ENCODE measurements around the gene KDM6B. TPM values are rescaled to one million over a fixed set of nuclear protein-coding genes. Genes with fewer than 3 reads are reported as not detected.
A peak's percentile ranks its signal among the peaks of the same experiment; 100 is the strongest.
"Not testable (repeated sequence)": the region's sequence is repeated elsewhere in the genome, so short reads cannot be mapped to it uniquely, and the experiment has no call there.

KDM6B gene, protein sequence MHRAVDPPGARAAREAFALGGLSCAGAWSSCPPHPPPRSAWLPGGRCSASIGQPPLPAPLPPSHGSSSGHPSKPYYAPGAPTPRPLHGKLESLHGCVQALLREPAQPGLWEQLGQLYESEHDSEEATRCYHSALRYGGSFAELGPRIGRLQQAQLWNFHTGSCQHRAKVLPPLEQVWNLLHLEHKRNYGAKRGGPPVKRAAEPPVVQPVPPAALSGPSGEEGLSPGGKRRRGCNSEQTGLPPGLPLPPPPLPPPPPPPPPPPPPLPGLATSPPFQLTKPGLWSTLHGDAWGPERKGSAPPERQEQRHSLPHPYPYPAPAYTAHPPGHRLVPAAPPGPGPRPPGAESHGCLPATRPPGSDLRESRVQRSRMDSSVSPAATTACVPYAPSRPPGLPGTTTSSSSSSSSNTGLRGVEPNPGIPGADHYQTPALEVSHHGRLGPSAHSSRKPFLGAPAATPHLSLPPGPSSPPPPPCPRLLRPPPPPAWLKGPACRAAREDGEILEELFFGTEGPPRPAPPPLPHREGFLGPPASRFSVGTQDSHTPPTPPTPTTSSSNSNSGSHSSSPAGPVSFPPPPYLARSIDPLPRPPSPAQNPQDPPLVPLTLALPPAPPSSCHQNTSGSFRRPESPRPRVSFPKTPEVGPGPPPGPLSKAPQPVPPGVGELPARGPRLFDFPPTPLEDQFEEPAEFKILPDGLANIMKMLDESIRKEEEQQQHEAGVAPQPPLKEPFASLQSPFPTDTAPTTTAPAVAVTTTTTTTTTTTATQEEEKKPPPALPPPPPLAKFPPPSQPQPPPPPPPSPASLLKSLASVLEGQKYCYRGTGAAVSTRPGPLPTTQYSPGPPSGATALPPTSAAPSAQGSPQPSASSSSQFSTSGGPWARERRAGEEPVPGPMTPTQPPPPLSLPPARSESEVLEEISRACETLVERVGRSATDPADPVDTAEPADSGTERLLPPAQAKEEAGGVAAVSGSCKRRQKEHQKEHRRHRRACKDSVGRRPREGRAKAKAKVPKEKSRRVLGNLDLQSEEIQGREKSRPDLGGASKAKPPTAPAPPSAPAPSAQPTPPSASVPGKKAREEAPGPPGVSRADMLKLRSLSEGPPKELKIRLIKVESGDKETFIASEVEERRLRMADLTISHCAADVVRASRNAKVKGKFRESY (N-terminal part only)
- total RNA-seq: 15.1 TPM

DNA sequence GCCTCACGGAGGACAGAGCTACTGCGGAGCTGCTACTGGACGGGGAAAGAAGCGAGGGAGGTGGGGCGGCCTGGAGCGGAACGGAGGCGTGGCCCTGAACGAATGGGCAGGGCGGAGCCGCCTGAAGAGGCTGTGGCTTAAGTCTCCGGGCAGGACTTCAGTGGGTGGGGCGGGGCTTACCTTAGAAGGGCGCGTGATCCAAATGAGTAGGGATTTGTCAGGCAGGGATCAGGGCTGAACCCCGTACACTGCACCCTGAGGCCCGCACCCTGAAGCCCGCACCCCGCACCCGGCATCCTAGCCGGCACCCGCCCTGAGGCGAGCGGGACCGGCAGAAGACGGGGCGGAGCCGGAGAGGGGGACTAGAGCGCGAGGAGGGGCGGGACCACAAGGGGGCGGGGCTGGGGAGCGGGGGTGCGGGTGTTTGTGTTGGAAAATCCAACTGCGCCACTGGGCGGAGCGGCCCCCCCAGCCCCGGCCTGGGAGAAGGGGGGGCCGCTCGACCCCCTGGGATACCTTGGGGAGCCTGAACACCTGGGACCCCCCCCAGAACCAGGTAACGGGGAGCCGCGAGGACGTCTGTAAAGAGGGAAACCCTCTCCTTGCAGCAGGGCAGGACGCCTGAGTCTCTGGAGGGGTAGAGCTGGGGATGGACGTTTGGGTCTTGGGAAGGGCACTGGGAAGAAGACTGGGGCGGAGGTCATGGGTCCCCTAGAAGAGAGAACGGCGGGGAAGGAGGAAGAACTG, at the start of gene KDM6B:
Gene KDM6B, plus strand, starts transcription at position 423 of the 747 bp plus-strand sequence. CDS start 11,338 bp downstream, outside the sequence.
- FAIRE-seq (no peak), DNase-seq (ENCODE audit: low spot score in 2 of 2) (peak; percentile 77 to 87)

DNA sequence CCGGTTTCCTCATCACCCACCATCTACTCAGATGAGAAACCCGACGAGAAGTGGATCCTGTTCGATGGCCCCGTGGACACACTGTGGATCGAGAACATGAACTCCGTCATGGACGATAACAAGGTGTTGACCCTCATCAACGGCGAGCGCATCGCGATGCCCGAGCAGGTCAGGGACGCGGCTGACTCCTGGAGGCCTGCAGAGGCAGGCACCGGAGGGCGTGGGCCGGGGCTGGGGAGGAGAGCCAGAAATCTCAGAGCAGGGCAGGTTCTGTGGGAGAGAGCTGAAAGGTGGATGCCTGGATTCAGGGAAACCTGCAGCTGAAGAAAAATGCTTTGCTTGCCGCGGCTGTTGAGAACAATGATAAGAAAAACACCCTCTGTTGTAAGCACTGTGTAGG, 47.2 kb upstream of the KDM6B start:
- FAIRE-seq: no peak
- no peak for DNase-seq (ENCODE audit: low spot score in 2 of 2)

DNA sequence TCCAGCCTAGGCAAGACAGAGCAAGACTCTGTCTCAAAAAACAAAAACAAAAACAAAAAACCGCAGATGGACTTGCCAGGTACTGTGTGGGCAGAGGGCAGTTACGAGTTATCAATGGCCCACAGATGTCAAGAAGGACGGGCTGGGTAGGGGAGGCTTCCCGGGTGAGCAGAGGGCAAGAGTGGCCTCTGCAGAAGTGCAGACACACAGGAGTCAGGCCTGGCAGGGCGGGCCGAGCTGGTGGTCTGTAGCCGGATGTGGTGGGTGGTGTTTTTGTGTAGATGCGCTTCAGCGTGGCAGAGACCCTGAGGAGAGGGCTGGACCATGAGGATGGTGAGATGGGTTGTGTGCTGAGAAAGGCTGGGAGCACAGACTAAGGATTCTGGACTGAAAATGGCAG, 44.9 kb upstream of the KDM6B start:
- no peak for DNase-seq (ENCODE audit: low spot score in 2 of 2)
- FAIRE-seq: no peak

DNA sequence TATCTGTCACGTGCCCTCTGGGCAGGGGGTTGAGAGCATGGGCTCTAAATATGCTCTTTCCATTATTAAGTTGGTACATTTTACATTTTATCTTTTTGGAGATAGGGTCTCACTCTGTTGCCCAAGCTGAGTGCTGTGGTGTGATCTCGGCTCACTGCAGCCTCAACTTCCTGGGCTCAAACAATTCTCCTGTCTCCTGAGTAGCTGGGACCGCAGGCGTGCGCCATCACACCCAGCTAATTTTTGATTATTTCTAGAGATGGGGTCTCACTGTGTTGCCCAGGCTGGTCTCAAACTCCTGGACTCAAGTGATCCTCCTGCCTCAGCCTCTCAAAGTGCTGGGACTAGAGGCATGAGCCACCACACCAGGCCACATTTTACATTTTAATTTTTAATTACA, 43.9 kb upstream of the KDM6B start:
- FAIRE-seq (no peak), DNase-seq (ENCODE audit: low spot score in 2 of 2) (no peak)

DNA sequence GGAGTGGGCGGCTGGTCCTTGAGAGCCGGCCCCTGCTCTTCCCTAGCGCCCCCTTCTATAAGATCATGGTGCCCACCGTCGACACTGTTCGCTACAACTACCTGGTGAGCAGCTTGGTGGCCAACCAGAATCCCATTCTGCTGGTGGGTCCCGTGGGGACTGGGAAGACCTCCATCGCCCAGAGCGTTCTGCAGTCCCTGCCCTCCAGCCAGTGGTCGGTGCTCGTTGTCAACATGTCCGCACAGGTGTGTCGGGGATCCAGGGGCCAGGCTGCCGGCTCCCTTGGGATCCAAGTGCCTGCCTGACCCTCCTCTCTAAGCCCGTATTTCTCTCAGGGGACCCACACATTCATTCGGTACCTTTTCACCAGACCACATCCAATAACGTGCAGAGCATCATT, 41.4 kb upstream of the KDM6B start:
- DNase-seq (ENCODE audit: low spot score in 2 of 2) (no peak), FAIRE-seq (no peak)

DNA sequence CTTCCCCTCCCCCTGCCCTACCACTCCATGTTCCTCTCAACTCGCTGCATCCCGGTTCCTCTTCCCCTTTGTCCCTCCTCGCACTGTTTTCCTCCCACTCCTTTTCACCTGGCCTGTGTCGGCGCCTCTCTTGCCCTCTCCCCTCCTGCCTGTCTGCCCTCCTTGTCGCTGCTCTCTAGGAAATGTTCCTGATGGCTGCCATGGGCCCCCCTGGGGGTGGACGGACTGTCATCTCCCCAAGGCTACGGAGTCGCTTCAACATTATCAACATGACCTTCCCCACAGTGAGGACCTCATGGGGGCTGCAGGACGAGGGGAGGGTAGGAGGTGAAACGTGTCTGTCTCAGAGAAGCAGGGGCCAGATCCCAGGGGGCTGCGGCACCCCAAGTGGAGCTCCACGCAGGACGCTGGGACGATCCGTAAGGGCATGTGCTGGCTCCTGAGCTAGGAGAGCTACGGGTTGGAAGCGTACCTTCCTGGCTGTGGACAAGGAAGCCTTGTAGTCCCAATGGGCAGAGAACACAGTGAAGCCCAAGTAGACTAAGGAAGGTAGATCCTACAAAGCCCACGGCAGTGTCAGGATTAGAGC, 39.8 kb upstream of the KDM6B start:
- no peak for DNase-seq (ENCODE audit: low spot score in 2 of 2)
- no peak for FAIRE-seq

DNA sequence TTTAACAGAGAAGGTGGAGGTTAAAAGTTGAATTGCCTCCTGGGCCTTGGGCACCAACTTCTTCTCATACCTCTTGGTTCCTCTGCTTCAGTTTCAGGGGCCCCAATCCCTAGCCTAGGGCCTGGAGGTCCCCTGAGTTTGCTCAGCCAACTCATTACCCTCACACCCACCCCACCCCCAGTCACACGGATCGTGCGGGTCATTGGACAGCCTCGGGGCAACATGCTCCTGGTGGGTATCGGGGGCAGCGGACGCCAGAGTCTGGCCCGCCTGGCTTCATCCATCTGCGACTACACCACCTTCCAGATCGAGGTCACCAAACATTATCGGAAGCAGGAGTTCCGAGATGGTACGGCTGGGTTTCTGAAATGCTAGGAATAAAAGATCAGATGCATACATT, 36.0 kb upstream of the KDM6B start:
- DNase-seq (ENCODE audit: low spot score in 2 of 2): no peak
- FAIRE-seq: no peak

DNA sequence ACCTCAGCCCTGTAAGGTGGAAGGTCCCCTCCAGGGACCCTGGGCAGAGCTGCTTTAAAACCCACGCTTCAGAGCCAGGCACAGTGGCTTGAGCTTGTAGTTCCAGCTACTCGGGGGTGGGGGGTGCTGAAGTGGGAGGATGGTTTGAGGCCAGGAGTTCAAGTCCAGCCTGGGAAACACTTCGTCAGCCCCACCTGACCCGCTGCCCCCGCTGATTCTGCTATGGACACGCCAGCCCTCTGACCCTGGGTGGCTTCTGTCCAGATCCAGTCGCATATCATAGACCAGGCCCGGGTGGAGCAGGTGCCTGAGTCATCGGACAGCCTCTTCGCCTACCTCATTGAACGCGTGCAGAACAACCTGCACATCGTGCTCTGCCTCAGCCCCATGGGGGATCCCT, 35.2 kb upstream of the KDM6B start:
- FAIRE-seq (no peak), DNase-seq (ENCODE audit: low spot score in 2 of 2) (no peak)

DNA sequence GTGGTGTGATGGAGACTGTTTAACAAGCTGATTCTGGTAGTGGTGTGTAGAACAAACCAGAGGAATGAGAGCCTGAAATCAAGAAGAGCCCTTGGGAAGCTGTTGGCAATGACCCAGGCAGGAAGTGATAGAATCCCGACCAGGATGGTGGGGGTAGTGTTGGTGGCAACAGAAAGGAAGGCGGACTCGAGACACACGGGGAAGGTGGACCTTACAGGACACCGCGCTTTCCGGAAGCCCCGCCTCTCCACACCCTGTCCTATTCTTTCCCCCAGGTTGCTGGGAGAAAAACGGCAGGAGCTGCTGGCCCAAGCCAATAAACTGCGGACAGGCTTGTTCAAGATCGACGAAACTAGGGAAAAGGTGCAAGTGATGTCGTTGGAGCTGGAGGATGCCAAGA, 30.0 kb upstream of the KDM6B start:
- FAIRE-seq (no peak), DNase-seq (ENCODE audit: low spot score in 2 of 2) (no peak)

DNA sequence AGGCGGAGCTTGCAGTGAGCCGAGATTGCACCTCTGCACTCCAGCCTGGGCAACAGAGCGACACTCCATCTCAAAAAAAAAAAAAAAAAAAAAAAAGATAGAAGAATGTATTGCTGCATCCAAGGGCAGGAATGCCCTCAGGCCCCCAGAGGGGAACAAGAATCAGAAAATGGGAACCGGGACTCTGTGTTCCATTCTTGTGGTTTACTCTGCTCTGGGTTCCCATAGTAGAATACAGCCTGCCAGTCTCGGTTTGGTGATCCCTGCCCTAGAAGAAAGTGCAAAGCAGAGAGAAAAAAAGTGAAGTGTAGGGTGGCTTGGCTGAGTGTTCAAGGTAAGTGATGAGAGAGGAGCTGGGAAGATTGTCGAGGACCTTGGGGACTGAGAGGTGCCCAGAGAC, 27.4 kb upstream of the KDM6B start:
- FAIRE-seq (no peak), DNase-seq (ENCODE audit: low spot score in 2 of 2) (no peak)

DNA sequence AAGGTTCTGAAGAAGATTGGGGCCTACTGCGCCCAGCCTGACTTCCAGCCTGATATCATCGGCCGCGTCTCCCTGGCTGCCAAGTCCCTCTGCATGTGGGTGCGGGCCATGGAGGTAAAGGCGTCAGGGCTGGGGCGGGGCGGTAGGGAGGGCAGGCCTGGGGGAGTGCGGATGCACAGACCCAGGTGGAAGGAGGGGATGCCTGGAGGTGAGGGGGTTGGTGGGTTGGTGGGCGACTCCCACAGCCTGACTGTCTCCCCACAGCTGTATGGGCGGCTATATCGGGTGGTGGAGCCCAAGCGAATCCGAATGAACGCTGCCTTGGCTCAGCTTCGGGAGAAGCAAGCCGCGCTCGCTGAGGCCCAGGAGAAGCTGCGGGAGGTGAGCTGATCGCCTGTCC, 26.8 kb upstream of the KDM6B start:
- FAIRE-seq (no peak), DNase-seq (ENCODE audit: low spot score in 2 of 2) (no peak)

DNA sequence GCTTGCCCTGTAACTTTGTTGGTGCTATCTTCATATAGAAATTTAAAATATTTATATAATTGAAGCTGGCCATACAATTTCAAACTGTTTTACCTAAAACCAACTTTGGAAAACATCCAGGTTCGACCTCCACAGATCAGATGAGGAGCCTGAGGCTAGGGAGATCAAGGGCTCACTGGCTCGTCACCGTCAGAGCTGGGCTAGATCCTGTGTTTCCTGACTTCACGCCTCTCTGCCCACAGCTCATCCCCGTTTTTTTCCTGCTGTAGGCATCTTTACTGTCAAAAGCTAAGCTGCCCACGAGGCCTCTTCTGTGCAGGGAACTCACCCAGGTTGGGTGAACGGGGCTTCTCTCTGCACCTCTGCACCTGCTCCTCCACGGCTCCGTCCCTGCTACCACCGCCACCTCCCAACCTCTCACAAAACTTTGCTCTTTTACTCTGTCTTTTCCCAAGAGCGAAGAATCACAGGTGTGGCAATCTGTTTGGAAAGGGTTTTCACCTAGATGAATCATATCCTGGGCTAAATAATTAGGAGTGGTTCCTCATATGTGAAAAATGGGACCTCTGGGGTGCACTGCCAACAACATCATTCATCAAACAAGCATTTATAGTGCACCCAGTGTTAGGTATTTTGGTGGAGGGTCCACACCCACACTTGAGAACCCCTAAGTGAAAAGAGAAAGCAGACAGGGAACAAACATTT, 24.8 kb upstream of the KDM6B start:
- DNase-seq (ENCODE audit: low spot score in 2 of 2) (no peak), FAIRE-seq (no peak)

DNA sequence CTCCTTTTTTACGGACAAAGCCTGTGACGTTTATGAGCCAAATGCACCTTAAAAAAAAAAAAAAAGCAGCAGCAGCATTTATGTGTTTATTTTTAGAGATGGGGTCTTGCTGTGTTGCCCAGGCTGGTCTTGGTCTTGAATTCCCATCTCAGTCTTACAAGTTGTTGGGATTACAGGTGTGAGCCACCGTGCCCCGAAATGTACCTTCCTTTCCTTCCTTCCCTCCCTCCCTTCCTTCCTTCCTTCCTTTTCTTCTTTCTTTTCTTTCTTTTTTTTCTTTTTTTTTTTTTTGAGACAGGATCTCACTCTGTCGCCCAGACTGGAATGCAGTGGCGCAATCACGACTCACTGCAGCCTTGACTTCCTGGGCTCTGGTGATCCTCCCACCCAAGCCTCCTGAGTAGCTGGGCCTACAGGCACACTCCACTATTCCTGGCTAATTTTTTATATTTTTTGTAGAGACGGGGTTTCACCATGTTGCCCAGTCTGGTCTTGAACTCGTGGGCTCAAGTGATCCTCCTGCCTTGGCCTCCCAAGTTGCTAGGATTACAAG, 24.1 kb upstream of the KDM6B start:
- FAIRE-seq; DNase-seq (ENCODE audit: low spot score in 2 of 2): not testable (repeated sequence)

DNA sequence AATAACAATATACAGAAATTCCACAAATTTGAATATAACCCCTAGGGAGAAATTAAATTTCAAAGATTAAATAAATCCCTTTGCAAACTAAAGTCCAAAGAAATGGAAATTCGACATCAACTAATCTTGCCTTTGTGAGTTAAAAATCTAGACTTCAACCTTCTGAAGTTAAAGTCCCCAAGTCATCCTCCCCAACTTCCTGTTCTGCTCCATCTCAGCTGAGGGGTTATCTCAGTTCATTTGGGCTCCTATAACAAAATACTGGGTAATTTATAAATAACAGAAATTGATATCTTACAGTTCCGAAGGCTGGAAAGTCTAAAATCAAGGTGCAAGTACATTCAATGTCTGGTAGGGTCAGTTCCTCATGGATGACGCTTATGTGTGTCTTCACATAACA, 22.8 kb upstream of the KDM6B start:
- DNase-seq (ENCODE audit: low spot score in 2 of 2): no peak
- FAIRE-seq: no peak

DNA sequence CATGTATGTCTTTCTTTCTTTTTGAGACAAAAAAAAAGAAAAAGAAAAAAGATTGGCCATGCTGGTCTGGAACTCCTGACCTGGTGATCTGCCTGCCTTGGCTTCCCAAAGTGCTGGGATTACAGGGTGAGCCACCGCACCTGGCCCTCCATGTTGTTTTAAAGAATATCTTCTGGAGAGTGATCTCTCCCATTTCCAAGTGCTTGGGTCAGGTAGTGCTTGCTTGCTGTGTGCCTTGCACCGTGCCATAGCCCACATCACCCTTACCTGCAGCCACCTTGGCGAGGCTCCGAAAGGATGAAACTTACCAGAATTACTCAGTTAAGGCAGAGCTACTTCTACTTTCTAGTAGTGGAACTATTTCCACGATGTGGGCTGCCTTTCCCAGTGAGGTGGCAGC, 19.0 kb upstream of the KDM6B start:
- DNase-seq (ENCODE audit: low spot score in 2 of 2): no peak
- no peak for FAIRE-seq

DNA sequence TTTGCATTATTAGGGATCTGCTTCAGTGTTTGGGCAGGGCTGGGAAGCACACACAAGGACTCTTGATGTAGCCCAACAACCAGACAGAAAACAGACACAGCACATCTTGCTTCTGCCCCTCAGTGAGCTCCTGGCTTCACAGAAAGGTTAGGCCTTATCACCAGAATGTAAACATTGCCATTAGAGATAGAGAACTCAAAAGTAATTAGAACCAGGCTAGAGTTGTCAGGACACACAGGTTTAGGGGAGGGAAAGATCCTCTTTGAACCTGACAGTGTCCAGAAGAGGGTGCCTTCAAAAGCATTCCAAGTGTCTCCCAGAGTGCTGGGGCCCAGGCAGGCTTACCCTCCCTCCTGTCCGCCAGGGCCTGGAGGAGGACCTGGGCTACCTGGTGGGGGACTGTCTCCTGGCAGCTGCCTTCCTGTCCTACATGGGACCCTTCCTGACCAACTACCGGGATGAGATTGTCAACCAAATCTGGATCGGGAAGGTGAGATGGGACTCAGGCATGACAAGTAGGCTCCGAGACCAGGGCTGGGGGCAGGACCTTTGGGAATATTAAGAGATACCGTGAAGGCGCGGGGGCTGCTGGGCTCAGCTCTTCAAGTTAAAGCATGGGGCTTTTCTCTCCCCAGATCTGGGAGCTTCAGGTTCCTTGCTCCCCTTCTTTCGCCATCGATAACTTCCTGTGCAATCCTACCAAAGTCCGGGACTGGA, 16.9 kb upstream of the KDM6B start:
- FAIRE-seq: no peak
- DNase-seq (ENCODE audit: low spot score in 2 of 2): no peak

DNA sequence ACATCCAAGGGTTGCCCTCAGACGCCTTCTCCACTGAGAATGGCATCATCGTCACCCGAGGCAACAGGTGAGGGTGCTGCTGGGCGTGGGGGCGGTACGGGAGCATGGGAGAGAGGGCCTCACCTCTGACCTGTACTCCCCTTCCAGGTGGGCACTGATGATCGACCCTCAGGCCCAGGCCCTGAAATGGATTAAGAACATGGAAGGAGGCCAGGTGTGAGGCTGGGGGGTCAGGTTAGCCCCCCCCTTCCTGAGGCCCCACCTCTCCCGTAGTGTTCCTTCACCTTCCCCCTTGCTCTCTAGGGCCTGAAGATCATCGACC, 16.4 kb upstream of the KDM6B start:
- no peak for FAIRE-seq
- DNase-seq (ENCODE audit: low spot score in 2 of 2): no peak

DNA sequence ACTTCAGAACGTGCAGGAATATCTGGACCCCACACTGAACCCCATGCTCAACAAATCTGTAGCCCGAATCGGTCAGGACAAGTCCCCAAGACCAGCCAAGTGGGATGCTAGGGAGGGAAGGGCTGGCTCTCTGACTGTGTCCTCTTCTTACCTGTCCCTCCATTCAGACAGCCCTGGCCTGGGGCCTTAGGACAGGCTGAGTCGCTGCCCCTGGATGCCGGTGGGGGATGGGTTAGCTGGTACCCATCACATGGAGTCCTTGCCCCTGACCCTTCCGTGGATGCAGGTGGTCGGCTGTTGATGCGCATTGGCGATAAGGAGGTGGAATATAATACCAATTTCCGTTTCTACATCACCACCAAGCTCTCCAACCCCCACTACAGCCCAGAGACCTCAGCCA, 16.0 kb upstream of the KDM6B start:
- no peak for DNase-seq (ENCODE audit: low spot score in 2 of 2)
- no peak for FAIRE-seq

Measured in frontal cortex (tissue), 4 donors.